ENCODE data around the gene AP5Z1. TPM values are rescaled to one million over a fixed set of nuclear protein-coding genes. Genes with fewer than 3 reads are reported as not detected.
"Not testable (repeated sequence)": the region's sequence is repeated elsewhere in the genome, so short reads cannot be mapped to it uniquely, and the experiment has no call there.

Gene AP5Z1
- total RNA-seq, 1 experiment from 2014 or later = 37.2 TPM

GRCh38 chr7:4800926-4801838 is 25.8 kb downstream of the AP5Z1 start:
- DNase-seq (ENCODE audit: low read depth) = no peak

GRCh38 chr7:4801839-4802231 is 26.4 kb downstream of the AP5Z1 start:
- DNase-seq (ENCODE audit: low read depth) = no peak

GRCh38 chr7:4802577-4802976 is 27.2 kb downstream of the AP5Z1 start:
- not testable (repeated sequence) for DNase-seq (ENCODE audit: low read depth)

- no peak for DNase-seq (ENCODE audit: low read depth)
Observed at GRCh38 chr7:4803397-4804241, 28.2 kb downstream of the AP5Z1 start.

- no peak for DNase-seq (ENCODE audit: low read depth)
Observed at GRCh38 chr7:4805110-4805983, 29.9 kb downstream of the AP5Z1 start.

GRCh38 chr7:4805984-4806300 is 30.5 kb downstream of the AP5Z1 start:
- DNase-seq (ENCODE audit: low read depth) = no peak

- DNase-seq (ENCODE audit: low read depth) = no peak
Observed at GRCh38 chr7:4806983-4807597, 31.7 kb downstream of the AP5Z1 start.

GRCh38 chr7:4807598-4808016 is 32.2 kb downstream of the AP5Z1 start:
- no peak for DNase-seq (ENCODE audit: low read depth)

- DNase-seq (ENCODE audit: low read depth) = no peak
Observed at GRCh38 chr7:4808026-4808425, 32.6 kb downstream of the AP5Z1 start.

- no peak for DNase-seq (ENCODE audit: low read depth)
Observed at GRCh38 chr7:4808565-4808964, 33.1 kb downstream of the AP5Z1 start.

GRCh38 chr7:4809091-4809591 is 33.7 kb downstream of the AP5Z1 start:
- DNase-seq (ENCODE audit: low read depth) = no peak

- DNase-seq (ENCODE audit: low read depth) = peak; percentile 51
Observed at GRCh38 chr7:4809666-4810065, 34.2 kb downstream of the AP5Z1 start.

GRCh38 chr7:4814433-4814832 is 39.0 kb downstream of the AP5Z1 start:
- no peak for DNase-seq (ENCODE audit: low read depth)

GRCh38 chr7:4815121-4815520 is 39.7 kb downstream of the AP5Z1 start:
- DNase-seq (ENCODE audit: low read depth) = no peak

- no peak for DNase-seq (ENCODE audit: low read depth)
Observed at GRCh38 chr7:4815609-4816418, 40.4 kb downstream of the AP5Z1 start.

GRCh38 chr7:4816419-4817080 is 41.1 kb downstream of the AP5Z1 start:
- DNase-seq (ENCODE audit: low read depth) = no peak

GRCh38 chr7:4817178-4817901 is 41.9 kb downstream of the AP5Z1 start:
- DNase-seq (ENCODE audit: low read depth) = no peak

- DNase-seq (ENCODE audit: low read depth) = no peak
Observed at GRCh38 chr7:4818000-4818794, 42.8 kb downstream of the AP5Z1 start.

Data from Daoy (cell line).